Measurements from ENCODE around the gene DOCK1.

GRCh38 chr10:127300868-127301321 lies 395.7 kb downstream of the DOCK1 start:
- TF ChIP-seq CTCF (IDR thresholded peaks at IDR 0.05; ENCODE audit: low read depth, low read length) (no peak), MAX (IDR thresholded peaks at IDR 0.05; ENCODE audit: low read depth, low read length) (no peak)

All from NB4 (cell line).